GM19468 (cell line): Measurements from ENCODE around the gene NTM.

Experiments used
- ATAC-seq: cut with Tn5 transposase; IDR thresholded peaks from one replicate; pipeline ENCODE4 v1.9.1; 2021; ENCODE audit warnings: mild to moderate bottlenecking, moderate library complexity, moderate number of reproducible peaks; ENCODE audit not compliant: unreplicated experiment; ENCODE audit errors: extremely low read depth

Gene NTM

GRCh38 chr11:132226522-132226921, 856.1 kb downstream of the NTM start:
- no peak for ATAC-seq

DNA sequence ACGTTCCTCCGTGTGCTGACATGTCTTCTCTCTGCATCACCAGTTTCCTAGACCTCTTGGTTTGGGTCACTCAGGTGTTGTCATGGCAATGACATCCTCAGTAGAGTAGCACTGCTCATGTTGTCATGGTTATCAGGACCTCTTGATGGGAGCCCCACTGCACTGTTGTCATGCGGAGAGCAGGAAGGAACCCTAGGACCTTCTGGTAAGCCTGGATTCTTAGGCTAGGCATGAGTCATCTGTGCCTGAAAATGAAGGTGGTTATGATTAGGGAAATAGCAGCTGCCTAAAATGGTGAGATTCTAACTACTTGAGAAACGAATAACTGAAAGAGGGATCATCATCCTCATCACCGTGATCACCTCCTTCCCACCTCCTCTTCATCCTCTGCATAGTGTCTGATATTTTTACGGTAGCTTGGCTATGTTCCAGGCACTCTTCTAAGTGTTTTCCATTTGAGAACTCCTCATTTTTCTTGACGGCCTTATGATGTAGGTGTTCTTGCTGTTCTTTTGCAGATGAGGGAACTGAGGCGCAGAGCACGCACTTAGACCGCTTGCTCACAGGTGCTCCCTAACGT, 858.4 kb downstream of the NTM start:
- ATAC-seq: no peak

GRCh38 chr11:132231656-132232347, 861.4 kb downstream of the NTM start:
- ATAC-seq: no peak

DNA sequence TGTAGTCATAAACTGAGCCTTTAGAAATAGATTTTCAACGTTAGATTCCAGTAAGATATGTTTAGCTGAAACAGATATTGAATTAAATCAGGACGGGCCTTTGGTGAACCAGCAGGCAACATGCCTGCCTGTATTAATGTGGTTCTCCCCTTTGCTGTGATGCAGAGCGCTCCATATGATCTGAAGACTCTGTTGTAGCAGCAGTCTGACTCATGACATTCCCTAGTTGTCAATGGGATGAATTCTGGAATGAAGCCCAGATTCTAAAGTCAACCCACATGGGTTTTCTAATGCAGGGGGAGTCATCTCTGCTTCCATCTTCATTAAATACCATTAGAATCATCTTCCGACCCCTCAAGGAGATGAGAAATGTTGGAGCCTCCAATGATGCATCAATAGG, 864.5 kb downstream of the NTM start:
- ATAC-seq: no peak

GRCh38 chr11:132237781-132238180, 867.4 kb downstream of the NTM start:
- ATAC-seq: no peak

- ATAC-seq: no peak
These were observed 868.0 kb downstream of the NTM start for GRCh38 chr11:132238331-132238866.

DNA sequence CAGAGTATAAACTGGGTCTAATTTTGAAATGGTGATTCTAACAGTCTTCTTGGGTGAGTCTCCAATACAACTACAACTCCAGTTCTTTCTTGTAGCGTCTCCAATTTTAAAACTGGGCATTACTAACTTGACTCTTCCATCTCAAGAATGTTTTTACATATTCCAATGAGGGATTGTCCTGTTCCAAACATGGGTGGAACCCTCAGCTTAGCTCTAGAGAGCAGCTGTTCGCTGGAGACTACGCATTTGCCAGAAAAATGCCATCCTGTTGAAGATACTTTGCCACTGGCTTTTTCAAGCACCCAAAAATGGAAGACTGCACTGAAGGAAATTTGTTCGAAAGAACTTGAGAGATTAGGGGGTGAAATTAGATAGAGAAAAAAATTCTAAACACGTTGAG, 870.0 kb downstream of the NTM start:
- no peak for ATAC-seq

DNA sequence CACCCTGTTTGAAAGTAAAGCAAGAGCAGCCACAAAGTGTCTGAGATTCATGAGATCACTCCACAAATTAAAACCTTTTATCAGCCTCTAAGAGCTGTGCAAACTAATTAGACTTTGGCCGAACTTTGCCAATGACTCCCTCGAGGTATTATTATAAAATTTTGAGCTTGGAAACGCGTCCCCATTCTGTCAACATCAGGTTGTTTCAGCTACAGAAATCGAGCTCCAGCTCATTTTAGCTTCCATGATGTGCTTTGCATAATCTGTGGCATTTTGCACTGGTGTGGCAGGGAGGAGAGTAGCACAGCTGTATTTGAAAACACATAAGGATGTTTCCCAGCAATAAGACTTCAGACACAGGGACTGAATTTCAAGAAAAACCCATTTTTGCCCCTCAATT, 872.2 kb downstream of the NTM start:
- ATAC-seq: no peak

DNA sequence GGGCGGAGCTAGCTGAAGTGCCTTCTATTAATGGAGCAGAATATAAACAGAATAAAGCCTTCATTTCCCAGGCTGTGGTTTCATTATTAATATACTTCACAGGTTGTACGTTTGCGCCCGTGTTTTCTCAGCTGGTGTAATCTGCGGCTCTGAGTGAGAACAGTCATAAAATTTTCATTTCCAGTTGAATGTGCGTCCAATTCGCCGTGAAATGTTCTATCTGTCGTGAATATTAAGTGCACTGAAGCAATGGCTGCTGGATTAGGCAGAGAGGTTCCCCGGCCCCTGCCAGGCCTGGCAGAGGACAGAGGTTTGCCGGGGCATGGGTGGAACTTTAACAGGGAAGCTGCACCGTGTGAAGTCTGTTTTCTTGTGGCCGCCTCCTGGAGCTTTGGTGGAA, 874.4 kb downstream of the NTM start:
- no peak for ATAC-seq

- ATAC-seq: no peak
These were observed 875.3 kb downstream of the NTM start for GRCh38 chr11:132245403-132246385.

DNA sequence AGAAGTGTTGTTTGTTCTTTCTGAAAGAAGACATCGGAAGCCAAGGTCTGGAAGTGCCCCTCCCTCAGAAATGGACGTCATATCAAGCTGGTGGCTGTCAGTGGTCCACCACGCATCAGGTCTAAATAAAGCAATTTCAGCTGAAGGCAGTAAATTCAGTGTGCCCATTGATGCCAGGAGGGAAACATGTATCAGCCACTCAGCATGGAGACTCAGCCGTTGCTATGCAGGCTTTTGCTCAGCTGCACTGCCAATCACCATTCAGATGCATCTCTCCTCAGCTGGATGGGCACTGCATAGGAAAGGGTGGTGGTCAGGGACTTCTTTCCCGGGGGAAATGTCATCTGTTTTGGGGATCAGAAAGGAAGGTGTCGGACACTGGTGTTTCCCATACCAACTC, 878.2 kb downstream of the NTM start:
- ATAC-seq: no peak

- ATAC-seq: no peak
These were observed 878.8 kb downstream of the NTM start for GRCh38 chr11:132249256-132249655.

GRCh38 chr11:132251061-132251460, 880.6 kb downstream of the NTM start:
- ATAC-seq: no peak

DNA sequence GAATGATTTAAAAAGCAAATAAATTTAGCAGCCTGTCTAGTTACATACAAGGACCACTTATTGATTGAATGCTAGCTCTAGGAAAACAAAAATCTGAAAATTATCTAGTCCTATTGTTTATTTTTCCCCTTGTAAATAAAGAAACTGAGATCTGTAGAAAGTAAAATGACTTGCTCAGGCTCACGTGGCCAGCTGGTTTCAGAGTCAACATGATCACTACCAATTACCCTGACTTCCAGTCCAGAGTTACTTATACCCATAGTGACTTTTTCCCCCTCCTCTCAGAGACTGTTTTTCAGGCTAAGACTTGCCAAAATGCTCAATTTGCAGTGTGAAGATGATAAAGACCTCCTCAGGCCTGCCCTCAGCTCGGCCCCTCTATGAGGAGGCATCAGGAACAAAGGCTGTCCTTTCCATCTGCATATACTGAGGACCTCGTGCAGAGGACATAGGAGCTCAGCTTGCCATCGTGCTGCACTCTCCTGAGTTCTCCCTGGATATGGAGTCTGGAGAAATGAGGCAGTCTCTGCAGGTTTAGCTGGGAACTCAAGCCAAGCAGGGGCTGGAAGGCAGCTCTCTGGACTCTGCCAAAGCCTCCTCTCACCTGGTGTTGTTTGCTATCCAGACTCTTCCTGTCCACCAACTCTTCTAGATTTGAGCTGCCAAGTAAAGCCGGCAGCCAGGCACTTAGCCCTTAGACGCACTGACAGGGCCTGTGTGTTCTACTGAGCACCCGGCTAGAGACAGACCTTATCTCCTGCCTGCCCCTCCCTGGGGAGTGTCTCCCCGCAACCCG, 883.3 kb downstream of the NTM start:
- ATAC-seq: no peak

GRCh38 chr11:132254906-132255305, 884.5 kb downstream of the NTM start:
- ATAC-seq: no peak

GRCh38 chr11:132256528-132257279, 886.3 kb downstream of the NTM start:
- no peak for ATAC-seq

GRCh38 chr11:132257871-132258270, 887.5 kb downstream of the NTM start:
- ATAC-seq: no peak

DNA sequence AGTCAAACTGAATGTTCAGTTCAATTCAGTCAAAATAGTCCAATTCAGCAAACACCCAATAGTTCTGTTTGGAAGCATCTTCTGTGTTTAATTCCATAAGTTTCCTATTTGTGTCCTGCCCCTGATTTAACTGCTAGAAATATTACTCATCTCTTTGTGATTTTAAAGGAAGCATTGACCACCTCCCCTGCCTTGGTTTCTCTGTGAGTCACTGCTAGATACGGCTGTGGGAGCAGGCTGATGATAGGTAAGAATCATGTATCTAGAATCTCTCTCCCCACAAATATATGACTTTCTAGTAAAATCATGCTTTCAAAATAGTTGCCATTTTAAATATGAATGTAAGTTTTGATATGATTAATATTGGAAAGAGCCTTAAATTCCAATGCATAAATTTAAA, 888.5 kb downstream of the NTM start:
- no peak for ATAC-seq

GRCh38 chr11:132260636-132261035, 890.2 kb downstream of the NTM start:
- no peak for ATAC-seq
